Chondrocyte (in vitro differentiated cells): ENCODE results near the gene TM4SF4. TPM values are rescaled to one million over a fixed set of nuclear protein-coding genes. Genes with fewer than 3 reads are reported as not detected.

Experiments used
- DNase-seq: peaks from one replicate; pipeline ENCODE4 v3.0.0; 2021; ENCODE audit warnings: mixed read lengths, low spot score
- H3K27ac Mint-ChIP-seq: one replicate; pipeline ENCODE4 v1.8.0; 2021; ENCODE audit warnings: mild to moderate bottlenecking, moderate library complexity, mixed read lengths; ENCODE audit not compliant: unreplicated experiment
- H3K27me3 Mint-ChIP-seq: 2 replicates; pipeline ENCODE4 v1.8.0; 2021; ENCODE audit warnings: low read depth, mixed read lengths
- H3K36me3 Mint-ChIP-seq: 2 replicates; pipeline ENCODE4 v1.8.0; 2021; ENCODE audit warnings: low read depth, mixed read lengths
- H3K4me1 Mint-ChIP-seq: 2 replicates; pipeline ENCODE4 v1.8.0; 2021; ENCODE audit warnings: low read depth, mild to moderate bottlenecking, mixed read lengths
- H3K4me3 Mint-ChIP-seq: one replicate; pipeline ENCODE4 v1.8.0; 2021; ENCODE audit warnings: mild to moderate bottlenecking, moderate library complexity, mixed read lengths; ENCODE audit not compliant: unreplicated experiment
- H3K9me3 Mint-ChIP-seq: 2 replicates; pipeline ENCODE4 v1.8.0; 2021; ENCODE audit warnings: low read depth, mixed read lengths
- CTCF ChIP-seq: fragments of 200-600 bp; sonication (generic); IDR thresholded peaks from 2 replicates; pipeline ENCODE4 v1.5.0; 2021; ENCODE audit warnings: antibody characterized with exemption, mild to moderate bottlenecking, moderate library complexity
- total RNA-seq: library from RNA; stranded (reverse); gene quantifications from 3 replicates; pipeline ENCODE4 v1.2.1, GENCODE V29; 2021

TM4SF4 gene
- total RNA-seq, 1 donor from 2014 or later: not detected

GRCh38 chr3:149527531-149528339, 53.2 kb downstream of the TM4SF4 start:
- Mint-ChIP-seq H3K27ac (peak overlapping the region; percentile 25), H3K36me3 (peaks cover 26% of the 10 kb centered on the region)
- DNase-seq: no peak

GRCh38 chr3:149528340-149528650, 53.8 kb downstream of the TM4SF4 start:
- DNase-seq: no peak
- peak overlapping the region; percentile 25 for H3K27ac Mint-ChIP-seq
- H3K4me3 Mint-ChIP-seq: no peak overlapping the region
- peaks cover 26% of the 10 kb centered on the region for H3K36me3 Mint-ChIP-seq
- no peaks in the 10 kb centered on the region for H3K9me3 Mint-ChIP-seq
- peaks cover 52% of the 10 kb centered on the region for H3K4me1 Mint-ChIP-seq
- no peaks in the 10 kb centered on the region for H3K27me3 Mint-ChIP-seq
- TF ChIP-seq CTCF: no peak

More at GRCh38 chr3:149527531-149528339, 53.2 kb downstream of the TM4SF4 start:
- Mint-ChIP-seq H3K4me3 (no peak overlapping the region), H3K9me3 (no peaks in the 10 kb centered on the region), H3K4me1 (peaks cover 46% of the 10 kb centered on the region), H3K27me3 (no peaks in the 10 kb centered on the region)
- peak; percentile 68 for TF ChIP-seq CTCF

- no peak overlapping the region for H3K27ac Mint-ChIP-seq
- no peak for DNase-seq
- no peaks in the 10 kb centered on the region for H3K9me3 Mint-ChIP-seq
- H3K36me3 Mint-ChIP-seq: peaks cover 19% of the 10 kb centered on the region
- no peaks in the 10 kb centered on the region for H3K27me3 Mint-ChIP-seq
- peaks cover 60% of the 10 kb centered on the region for H3K4me1 Mint-ChIP-seq
- TF ChIP-seq CTCF: no peak
- no peak overlapping the region for H3K4me3 Mint-ChIP-seq
Measured at GRCh38 chr3:149529099-149529498, 54.6 kb downstream of the TM4SF4 start.

GRCh38 chr3:149532489-149533180, 58.1 kb downstream of the TM4SF4 start:
- Mint-ChIP-seq H3K9me3 (no peaks in the 10 kb centered on the region), H3K4me1 (peaks cover 87% of the 10 kb centered on the region), H3K27ac (peak overlapping the region; percentile 85), H3K27me3 (no peaks in the 10 kb centered on the region), H3K36me3 (no peaks in the 10 kb centered on the region), H3K4me3 (no peak overlapping the region)
- no peak for TF ChIP-seq CTCF
- DNase-seq: no peak

- TF ChIP-seq CTCF: no peak
- no peaks in the 10 kb centered on the region for H3K36me3 Mint-ChIP-seq
- no peak overlapping the region for H3K4me3 Mint-ChIP-seq
- H3K9me3 Mint-ChIP-seq: no peaks in the 10 kb centered on the region
- no peak for DNase-seq
- H3K27ac Mint-ChIP-seq: peak overlapping the region; percentile 85
- H3K4me1 Mint-ChIP-seq: peaks cover 83% of the 10 kb centered on the region
- no peaks in the 10 kb centered on the region for H3K27me3 Mint-ChIP-seq
Measured at GRCh38 chr3:149534082-149534481, 59.6 kb downstream of the TM4SF4 start.
